Measurements from ENCODE around the gene GOT2.

The GOT2 gene

GRCh38 chr16:58685084-58685449 is 49.0 kb downstream of the GOT2 start:
- no peak overlapping the region for H3K4me3 ChIP-seq (ENCODE audit: low read depth, low read length)
- H3K27ac ChIP-seq (ENCODE audit: extremely low read depth, low read depth, low read length) = no peak overlapping the region
- TF ChIP-seq ZNF664 (tag by site-specific recombination; IDR thresholded peaks at IDR 0.05) (peak; percentile 37), TSHZ1 (tag by site-specific recombination; IDR thresholded peaks at IDR 0.05; ENCODE audit: borderline replicate concordance) (no peak), PRDM1 (tag by site-specific recombination; IDR thresholded peaks at IDR 0.05) (no peak), ZNF701 (tag by site-specific recombination; IDR thresholded peaks at IDR 0.05) (no peak), HOXD13 (CRISPR knock-in tag; IDR thresholded peaks at IDR 0.05; ENCODE audit: borderline replicate concordance) (no peak)
- TF ChIP-seq, protein P1, sequence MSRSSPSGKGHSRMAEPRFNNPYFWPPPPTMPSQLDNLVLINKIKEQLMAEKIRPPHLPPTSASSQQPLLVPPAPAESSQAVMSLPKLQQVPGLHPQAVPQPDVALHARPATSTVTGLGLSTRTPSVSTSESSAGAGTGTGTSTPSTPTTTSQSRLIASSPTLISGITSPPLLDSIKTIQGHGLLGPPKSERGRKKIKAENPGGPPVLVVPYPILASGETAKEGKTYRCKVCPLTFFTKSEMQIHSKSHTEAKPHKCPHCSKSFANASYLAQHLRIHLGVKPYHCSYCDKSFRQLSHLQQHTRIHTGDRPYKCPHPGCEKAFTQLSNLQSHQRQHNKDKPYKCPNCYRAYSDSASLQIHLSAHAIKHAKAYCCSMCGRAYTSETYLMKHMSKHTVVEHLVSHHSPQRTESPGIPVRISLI (tag by site-specific recombination; IDR thresholded peaks at IDR 0.05) = 0 out of 2 replicates have a peak, but pooled peaks have one; percentile 25
- TF ChIP-seq, protein P2, sequence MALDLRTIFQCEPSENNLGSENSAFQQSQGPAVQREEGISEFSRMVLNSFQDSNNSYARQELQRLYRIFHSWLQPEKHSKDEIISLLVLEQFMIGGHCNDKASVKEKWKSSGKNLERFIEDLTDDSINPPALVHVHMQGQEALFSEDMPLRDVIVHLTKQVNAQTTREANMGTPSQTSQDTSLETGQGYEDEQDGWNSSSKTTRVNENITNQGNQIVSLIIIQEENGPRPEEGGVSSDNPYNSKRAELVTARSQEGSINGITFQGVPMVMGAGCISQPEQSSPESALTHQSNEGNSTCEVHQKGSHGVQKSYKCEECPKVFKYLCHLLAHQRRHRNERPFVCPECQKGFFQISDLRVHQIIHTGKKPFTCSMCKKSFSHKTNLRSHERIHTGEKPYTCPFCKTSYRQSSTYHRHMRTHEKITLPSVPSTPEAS (tag by site-specific recombination; IDR thresholded peaks at IDR 0.05) = no peak
- TF ChIP-seq, protein P3, sequence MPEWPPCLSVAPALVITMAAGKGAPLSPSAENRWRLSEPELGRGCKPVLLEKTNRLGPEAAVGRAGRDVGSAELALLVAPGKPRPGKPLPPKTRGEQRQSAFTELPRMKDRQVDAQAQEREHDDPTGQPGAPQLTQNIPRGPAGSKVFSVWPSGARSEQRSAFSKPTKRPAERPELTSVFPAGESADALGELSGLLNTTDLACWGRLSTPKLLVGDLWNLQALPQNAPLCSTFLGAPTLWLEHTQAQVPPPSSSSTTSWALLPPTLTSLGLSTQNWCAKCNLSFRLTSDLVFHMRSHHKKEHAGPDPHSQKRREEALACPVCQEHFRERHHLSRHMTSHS (tag by site-specific recombination; IDR thresholded peaks at IDR 0.05) = no peak
- TF ChIP-seq, protein P4, sequence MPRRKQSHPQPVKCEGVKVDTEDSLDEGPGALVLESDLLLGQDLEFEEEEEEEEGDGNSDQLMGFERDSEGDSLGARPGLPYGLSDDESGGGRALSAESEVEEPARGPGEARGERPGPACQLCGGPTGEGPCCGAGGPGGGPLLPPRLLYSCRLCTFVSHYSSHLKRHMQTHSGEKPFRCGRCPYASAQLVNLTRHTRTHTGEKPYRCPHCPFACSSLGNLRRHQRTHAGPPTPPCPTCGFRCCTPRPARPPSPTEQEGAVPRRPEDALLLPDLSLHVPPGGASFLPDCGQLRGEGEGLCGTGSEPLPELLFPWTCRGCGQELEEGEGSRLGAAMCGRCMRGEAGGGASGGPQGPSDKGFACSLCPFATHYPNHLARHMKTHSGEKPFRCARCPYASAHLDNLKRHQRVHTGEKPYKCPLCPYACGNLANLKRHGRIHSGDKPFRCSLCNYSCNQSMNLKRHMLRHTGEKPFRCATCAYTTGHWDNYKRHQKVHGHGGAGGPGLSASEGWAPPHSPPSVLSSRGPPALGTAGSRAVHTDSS (tag by site-specific recombination; IDR thresholded peaks at IDR 0.05) = no peak
- H3K4me1 ChIP-seq (ENCODE audit: control insufficient read depth, insufficient read depth, low read length) = no peaks in the 10 kb centered on the region
- CTCF ChIA-PET = no interaction called here
- POLR2A ChIA-PET = interaction anchor here (0.6 to 1.0 kb wide), 4 partner anchors 23 to 950 kb away, joined by 3 read pairs; no protein-coding TSS in a partner anchor
- H3K36me3 ChIP-seq (ENCODE audit: control insufficient read depth in 2 of 2, insufficient read depth in 1 of 2, low read length in 2 of 2) = peaks cover 0 to 14% of the 10 kb centered on the region in 2 experiments; a peak in 1 of 3 replicates
- no peaks in the 10 kb centered on the region for H3K9me3 ChIP-seq (ENCODE audit: control insufficient read depth, insufficient read depth, low read depth, low read length)

DNA sequence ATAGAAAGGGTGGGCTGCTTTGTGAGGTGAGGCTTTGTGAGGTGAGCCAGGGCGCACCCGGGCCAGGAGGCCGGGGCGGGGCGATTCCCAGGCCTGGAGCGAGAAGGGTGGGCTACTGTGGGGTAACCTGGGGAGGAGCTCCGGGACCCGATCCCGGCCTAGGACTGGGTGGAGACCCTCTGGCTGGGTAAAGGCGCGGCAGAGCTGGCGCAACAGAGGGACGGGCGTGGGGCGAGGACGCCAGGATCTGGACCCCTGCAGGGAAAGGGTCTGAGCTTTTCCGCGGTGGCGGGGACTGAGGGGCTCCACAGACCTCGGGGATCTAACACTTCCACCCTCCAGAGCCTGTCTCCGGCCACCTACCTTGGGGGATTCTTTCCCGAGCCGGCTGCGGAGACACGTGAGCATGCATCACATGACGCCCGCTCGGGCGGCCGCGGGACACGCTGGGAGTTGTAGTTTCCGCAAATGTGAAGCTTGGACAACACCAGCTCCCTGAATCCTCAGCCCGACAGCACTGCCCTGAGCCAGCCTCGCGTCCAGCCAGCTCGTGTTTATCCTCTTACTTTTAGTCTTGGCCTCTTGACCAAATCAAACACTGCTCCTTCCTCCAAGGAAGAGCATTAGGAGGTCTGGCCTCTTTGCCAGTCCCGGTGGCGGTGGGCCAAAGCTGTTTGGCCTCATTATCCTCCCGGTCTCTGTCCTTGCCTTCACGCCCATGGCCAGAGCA is 49.6 kb downstream of the GOT2 start, which contains the start of gene SLC38A7:
Gene SLC38A7, minus strand, starts transcription at position 417 of the 730 bp plus-strand sequence. CDS start 4,644 bp downstream, outside the sequence.
- ChIA-PET CTCF (interaction anchor here (0.7 to 1.1 kb wide), 3 partner anchors 24 to 348 kb away, joined by 3 to 4 read pairs (median 3); no protein-coding TSS in a partner anchor), POLR2A (interaction anchor here (0.6 to 1.2 kb wide), 5 partner anchors 22 to 949 kb away, joined by 3 read pairs; no protein-coding TSS in a partner anchor)
- Histone ChIP-seq H3K4me1 (ENCODE audit: control insufficient read depth, insufficient read depth, low read length) (no peaks in the 10 kb centered on the region), H3K4me3 (ENCODE audit: low read depth, low read length) (peak within 1 kb of the TSS; percentile 71), H3K27ac (ENCODE audit: extremely low read depth, low read depth, low read length) (no peak within 1 kb of the TSS), H3K36me3 (ENCODE audit: control insufficient read depth in 2 of 2, insufficient read depth in 1 of 2, low read length in 2 of 2) (peaks cover 0 to 19% of the 10 kb centered on the region in 2 experiments; a peak in 1 of 3 replicates), H3K9me3 (ENCODE audit: control insufficient read depth, insufficient read depth, low read depth, low read length) (no peaks in the 10 kb centered on the region)
- peak; percentile 73 for TF ChIP-seq YY2 (tag by site-specific recombination; IDR thresholded peaks at IDR 0.05)
- TF ChIP-seq SALL2 (tag by site-specific recombination; IDR thresholded peaks at IDR 0.05; ENCODE audit: borderline replicate concordance) = no peak
- peak; percentile 57; the same call in 1 of the 2 replicates for TF ChIP-seq ZBTB17 (tag by site-specific recombination; IDR thresholded peaks at IDR 0.05)
- no peak for TF ChIP-seq ZNF777 (tag by site-specific recombination; IDR thresholded peaks at IDR 0.05; ENCODE audit: borderline replicate concordance)
- TF ChIP-seq, protein P5, sequence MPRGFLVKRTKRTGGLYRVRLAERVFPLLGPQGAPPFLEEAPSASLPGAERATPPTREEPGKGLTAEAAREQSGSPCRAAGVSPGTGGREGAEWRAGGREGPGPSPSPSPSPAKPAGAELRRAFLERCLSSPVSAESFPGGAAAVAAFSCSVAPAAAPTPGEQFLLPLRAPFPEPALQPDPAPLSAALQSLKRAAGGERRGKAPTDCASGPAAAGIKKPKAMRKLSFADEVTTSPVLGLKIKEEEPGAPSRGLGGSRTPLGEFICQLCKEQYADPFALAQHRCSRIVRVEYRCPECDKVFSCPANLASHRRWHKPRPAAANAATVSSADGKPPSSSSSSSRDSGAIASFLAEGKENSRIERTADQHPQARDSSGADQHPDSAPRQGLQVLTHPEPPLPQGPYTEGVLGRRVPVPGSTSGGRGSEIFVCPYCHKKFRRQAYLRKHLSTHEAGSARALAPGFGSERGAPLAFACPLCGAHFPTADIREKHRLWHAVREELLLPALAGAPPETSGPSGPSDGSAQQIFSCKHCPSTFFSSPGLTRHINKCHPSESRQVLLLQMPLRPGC (tag by site-specific recombination; IDR thresholded peaks at IDR 0.05) = no peak
- no peak for TF ChIP-seq ZNF302 (tag by site-specific recombination; IDR thresholded peaks at IDR 0.05; ENCODE audit: low read depth)
- TF ChIP-seq ZNF76 (tag by site-specific recombination; IDR thresholded peaks at IDR 0.05; ENCODE audit: borderline replicate concordance, low read depth) = peak; percentile 88
- TF ChIP-seq OVOL3 (tag by site-specific recombination; IDR thresholded peaks at IDR 0.05) = 0 out of 2 replicates have a peak, but pooled peaks have one; percentile 51
- TF ChIP-seq, protein P6, sequence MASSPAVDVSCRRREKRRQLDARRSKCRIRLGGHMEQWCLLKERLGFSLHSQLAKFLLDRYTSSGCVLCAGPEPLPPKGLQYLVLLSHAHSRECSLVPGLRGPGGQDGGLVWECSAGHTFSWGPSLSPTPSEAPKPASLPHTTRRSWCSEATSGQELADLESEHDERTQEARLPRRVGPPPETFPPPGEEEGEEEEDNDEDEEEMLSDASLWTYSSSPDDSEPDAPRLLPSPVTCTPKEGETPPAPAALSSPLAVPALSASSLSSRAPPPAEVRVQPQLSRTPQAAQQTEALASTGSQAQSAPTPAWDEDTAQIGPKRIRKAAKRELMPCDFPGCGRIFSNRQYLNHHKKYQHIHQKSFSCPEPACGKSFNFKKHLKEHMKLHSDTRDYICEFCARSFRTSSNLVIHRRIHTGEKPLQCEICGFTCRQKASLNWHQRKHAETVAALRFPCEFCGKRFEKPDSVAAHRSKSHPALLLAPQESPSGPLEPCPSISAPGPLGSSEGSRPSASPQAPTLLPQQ (tag by site-specific recombination; IDR thresholded peaks at IDR 0.05) = 0 out of 2 replicates have a peak, but pooled peaks have one; percentile 21
- TF ChIP-seq MYNN (tag by site-specific recombination; IDR thresholded peaks at IDR 0.05; ENCODE audit: borderline replicate concordance) = no peak
- TF ChIP-seq ZNF664 (tag by site-specific recombination; IDR thresholded peaks at IDR 0.05) = no peak
- TF ChIP-seq, protein P7, sequence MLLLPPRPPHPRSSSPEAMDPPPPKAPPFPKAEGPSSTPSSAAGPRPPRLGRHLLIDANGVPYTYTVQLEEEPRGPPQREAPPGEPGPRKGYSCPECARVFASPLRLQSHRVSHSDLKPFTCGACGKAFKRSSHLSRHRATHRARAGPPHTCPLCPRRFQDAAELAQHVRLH (tag by site-specific recombination; IDR thresholded peaks at IDR 0.05) = 0 out of 2 replicates have a peak, but pooled peaks have one; percentile 41
